Measurements from ENCODE around the gene PSMG1. TPM values are rescaled to one million over a fixed set of nuclear protein-coding genes. Genes with fewer than 3 reads are reported as not detected.
"Not testable (repeated sequence)": the region's sequence is repeated elsewhere in the genome, so short reads cannot be mapped to it uniquely, and the experiment has no call there.

Gene PSMG1
- total RNA-seq, 3 donors from 2014 or later: 66.4 to 95.3 (median 88.8) TPM

DNA sequence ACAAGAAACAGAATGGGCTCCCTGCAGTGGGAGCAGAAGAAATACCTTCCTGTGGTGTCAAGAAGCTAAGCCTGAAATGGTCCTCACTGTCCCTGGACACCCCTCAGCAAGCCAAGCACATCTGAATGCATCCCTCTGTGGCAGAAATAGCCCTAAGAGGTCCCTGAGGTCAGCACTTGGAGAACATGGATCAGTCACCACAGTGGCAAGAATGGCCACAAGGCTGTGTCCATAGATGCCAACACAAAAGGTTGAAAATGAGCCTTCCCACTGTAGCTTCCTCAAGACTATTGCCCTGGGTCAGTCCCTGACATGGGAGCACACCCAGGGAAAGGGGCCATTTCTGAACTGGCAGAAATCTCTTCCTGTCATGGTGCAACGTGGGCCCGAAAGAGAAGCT is 27.7 kb downstream of the PSMG1 start:
- H3K9me3 Mint-ChIP-seq: no peaks in the 10 kb centered on the region
- H3K4me3 Mint-ChIP-seq: no peak overlapping the region
- H3K4me1 Mint-ChIP-seq (ENCODE audit: low read depth): no peaks in the 10 kb centered on the region
- DNase-seq (no peak), ATAC-seq (no peak)
- peaks cover 3% of the 10 kb centered on the region for H3K27me3 Mint-ChIP-seq (ENCODE audit: low read depth)
- H3K36me3 Mint-ChIP-seq (ENCODE audit: insufficient read depth): no peaks in the 10 kb centered on the region

DNA sequence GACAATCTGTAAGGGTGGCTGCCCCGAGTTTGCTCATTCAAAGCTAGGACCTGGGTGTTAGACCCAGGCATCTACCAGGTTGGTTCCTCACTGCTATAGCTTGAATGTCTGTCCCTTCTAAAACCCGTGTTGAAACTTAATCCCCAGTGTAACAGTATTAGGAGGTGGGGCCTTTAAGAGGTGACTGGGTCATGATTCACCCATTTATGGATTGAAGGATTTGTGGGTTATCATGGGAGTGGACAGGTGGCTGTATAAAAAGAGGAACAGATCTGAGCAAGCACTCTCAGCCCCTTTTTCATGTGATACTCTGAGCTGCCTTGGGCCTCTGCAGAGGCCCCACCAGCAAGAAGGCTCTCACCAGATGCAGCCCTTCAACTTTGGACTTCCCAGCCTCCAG is 29.4 kb downstream of the PSMG1 start:
- Mint-ChIP-seq H3K36me3 (ENCODE audit: insufficient read depth) (no peaks in the 10 kb centered on the region), H3K4me1 (ENCODE audit: low read depth) (no peaks in the 10 kb centered on the region), H3K4me3 (no peak overlapping the region), H3K9me3 (no peaks in the 10 kb centered on the region), H3K27me3 (ENCODE audit: low read depth) (peaks cover 5% of the 10 kb centered on the region)
- DNase-seq (no peak), ATAC-seq (no peak)

DNA sequence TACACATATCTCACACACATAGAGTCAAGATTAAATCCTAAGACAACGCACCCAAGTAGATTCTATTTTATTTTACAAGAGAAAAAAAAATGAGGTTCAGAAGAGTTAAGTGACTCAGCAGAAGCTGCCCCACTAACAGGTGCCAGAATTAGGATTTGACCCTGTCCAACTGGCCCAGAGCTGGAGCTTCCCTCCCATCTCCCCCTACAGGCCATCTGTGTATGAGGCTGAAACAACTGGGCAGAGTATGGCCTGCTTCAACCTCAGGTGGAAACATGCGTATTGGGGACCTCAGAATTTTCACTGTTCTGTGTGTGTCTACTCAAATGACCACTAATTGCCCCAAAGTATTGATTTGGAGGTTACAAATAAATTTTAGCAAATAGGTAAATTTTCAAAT is 29.9 kb downstream of the PSMG1 start:
- no peaks in the 10 kb centered on the region for H3K4me1 Mint-ChIP-seq (ENCODE audit: low read depth)
- no peak overlapping the region for H3K4me3 Mint-ChIP-seq
- H3K27me3 Mint-ChIP-seq (ENCODE audit: low read depth): peaks cover 5% of the 10 kb centered on the region
- H3K9me3 Mint-ChIP-seq: no peaks in the 10 kb centered on the region
- no peak for ATAC-seq
- DNase-seq: no peak
- no peaks in the 10 kb centered on the region for H3K36me3 Mint-ChIP-seq (ENCODE audit: insufficient read depth)

DNA sequence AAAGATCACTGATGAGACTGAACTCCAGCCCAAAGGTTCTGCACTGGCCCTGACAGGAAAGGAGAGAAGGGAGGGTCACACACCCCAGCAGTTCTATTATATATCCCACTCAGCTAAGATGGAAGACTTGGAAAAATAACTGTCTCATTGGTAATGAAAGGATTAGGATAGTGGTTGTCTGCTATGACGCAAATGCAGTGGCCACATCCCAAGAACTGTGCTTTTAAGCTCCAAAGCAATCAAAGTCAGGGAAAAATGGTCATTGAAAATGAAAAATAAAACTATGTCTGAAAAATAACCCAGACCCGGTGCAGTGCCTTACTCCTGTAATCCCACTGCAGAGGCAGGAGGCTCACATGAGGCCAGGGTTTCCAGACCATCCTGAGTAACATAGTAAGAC is 31.0 kb downstream of the PSMG1 start:
- no peaks in the 10 kb centered on the region for H3K4me1 Mint-ChIP-seq (ENCODE audit: low read depth)
- H3K27me3 Mint-ChIP-seq (ENCODE audit: low read depth): peaks cover 5% of the 10 kb centered on the region
- no peak overlapping the region for H3K4me3 Mint-ChIP-seq
- no peak for ATAC-seq
- DNase-seq: no peak
- no peaks in the 10 kb centered on the region for H3K36me3 Mint-ChIP-seq (ENCODE audit: insufficient read depth)
- no peaks in the 10 kb centered on the region for H3K9me3 Mint-ChIP-seq

DNA sequence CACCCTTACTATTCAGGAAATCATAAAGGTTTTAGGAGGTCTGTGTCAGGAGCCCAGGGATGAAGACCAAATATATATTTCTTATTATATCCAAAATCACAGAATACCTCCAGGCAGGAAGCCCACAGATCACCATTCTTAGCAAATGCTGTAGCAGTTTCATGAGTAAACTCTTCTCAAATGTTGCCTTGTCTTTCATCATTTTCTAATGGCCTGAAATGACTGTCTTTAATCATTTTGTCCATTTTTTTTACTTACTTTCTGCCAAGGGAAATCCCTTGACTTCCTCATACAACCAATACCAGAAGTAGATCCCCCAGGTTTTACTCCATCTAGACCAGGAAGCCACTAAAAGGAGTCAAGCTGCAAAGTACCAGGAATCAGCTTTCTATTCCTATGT is 32.4 kb downstream of the PSMG1 start:
- peaks cover 2% of the 10 kb centered on the region for H3K27me3 Mint-ChIP-seq (ENCODE audit: low read depth)
- H3K4me1 Mint-ChIP-seq (ENCODE audit: low read depth): no peaks in the 10 kb centered on the region
- no peak overlapping the region for H3K4me3 Mint-ChIP-seq
- DNase-seq (no peak), ATAC-seq (no peak)
- H3K9me3 Mint-ChIP-seq: no peaks in the 10 kb centered on the region
- H3K36me3 Mint-ChIP-seq (ENCODE audit: insufficient read depth): no peaks in the 10 kb centered on the region

DNA sequence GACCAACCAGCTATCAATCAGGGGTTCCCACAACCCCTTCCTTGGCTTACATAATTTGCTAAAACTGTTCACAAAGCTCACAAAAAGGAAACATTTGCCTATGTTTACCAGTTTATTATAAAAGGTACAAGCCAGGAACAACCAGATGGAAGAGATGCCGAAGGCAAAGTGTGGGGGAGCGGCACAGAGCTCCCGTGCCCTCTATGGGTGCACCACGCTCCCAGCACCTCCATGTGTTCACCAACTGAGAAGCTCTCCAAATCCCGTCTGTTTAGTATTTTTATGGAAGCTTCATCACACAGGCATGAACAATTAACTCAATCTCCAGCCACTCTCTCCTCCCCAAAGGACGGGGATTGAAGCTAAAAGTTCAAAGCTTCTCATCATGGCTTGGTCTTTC is 32.9 kb downstream of the PSMG1 start:
- H3K9me3 Mint-ChIP-seq: peaks cover under 1% of the 10 kb centered on the region
- no peak overlapping the region for H3K4me3 Mint-ChIP-seq
- no peaks in the 10 kb centered on the region for H3K36me3 Mint-ChIP-seq (ENCODE audit: insufficient read depth)
- peaks cover 2% of the 10 kb centered on the region for H3K27me3 Mint-ChIP-seq (ENCODE audit: low read depth)
- no peaks in the 10 kb centered on the region for H3K4me1 Mint-ChIP-seq (ENCODE audit: low read depth)
- no peak for DNase-seq
- ATAC-seq: no peak

DNA sequence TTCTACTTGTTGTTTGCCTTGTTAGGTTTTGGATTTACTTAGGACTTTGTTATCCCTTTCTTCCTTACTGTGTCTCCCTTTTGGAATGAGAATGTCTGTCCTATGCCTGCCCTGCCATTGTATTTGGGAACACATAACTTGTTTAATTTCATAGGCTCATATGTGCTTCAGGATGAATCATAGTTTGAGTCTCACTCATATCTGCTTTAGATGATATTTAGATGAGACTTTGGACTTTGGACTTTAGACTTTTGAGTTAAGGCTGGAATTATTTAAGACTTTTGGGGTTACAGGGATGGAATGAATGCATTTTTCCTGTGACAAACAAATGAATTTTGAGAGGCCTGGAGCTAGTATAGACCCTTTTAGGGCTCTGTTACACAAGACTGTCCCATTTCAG is 33.4 kb downstream of the PSMG1 start:
- Mint-ChIP-seq H3K36me3 (ENCODE audit: insufficient read depth) (no peaks in the 10 kb centered on the region), H3K27me3 (ENCODE audit: low read depth) (peaks cover 2% of the 10 kb centered on the region), H3K4me3 (no peak overlapping the region), H3K9me3 (peaks cover 5% of the 10 kb centered on the region), H3K4me1 (ENCODE audit: low read depth) (no peaks in the 10 kb centered on the region)
- DNase-seq (no peak), ATAC-seq (no peak)

DNA sequence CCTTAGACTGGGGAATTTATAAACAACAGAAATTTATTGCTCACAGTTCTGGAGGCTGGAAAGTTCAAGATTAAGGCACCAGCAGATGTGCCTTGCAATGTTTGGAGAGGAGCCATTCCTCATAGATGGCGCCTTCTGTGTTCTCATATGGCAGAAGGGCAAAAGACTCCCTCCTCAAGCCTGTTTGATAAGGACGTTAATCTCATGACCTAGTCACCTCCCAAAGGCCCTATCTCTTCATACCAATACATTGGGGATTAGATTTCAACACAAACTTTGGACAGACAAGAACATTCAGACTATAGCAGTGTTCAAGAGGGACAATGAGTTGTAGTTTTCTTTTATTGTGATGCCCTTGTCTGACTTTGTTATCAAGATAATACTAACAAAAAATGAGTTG is 34.3 kb downstream of the PSMG1 start:
- H3K27me3 Mint-ChIP-seq (ENCODE audit: low read depth): peaks cover 2% of the 10 kb centered on the region
- H3K9me3 Mint-ChIP-seq: peaks cover 6% of the 10 kb centered on the region
- H3K4me1 Mint-ChIP-seq (ENCODE audit: low read depth): no peaks in the 10 kb centered on the region
- no peaks in the 10 kb centered on the region for H3K36me3 Mint-ChIP-seq (ENCODE audit: insufficient read depth)
- H3K4me3 Mint-ChIP-seq: no peak overlapping the region
- ATAC-seq (no peak), DNase-seq (no peak)

DNA sequence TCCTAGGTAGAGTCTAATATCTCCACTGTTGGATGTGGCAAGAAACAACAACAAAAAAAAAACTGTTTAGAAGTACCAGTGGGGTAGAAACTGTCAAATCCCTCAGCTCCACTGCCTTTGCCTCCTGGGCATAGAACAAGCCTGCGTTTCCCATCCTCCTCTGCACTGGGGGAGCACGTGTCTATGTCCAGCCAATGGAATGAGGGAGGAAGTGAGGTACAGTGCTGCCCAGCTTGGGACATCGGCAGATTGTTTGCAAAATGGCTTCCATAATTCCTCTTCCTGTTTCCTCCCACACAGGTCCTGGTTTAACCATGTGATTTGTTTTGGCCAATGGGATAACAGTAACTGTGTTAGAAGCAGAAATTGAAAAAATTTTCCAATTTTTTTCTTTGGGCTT is 39.1 kb downstream of the PSMG1 start:
- no peak for DNase-seq
- H3K4me1 Mint-ChIP-seq (ENCODE audit: low read depth): no peaks in the 10 kb centered on the region
- no peaks in the 10 kb centered on the region for H3K36me3 Mint-ChIP-seq (ENCODE audit: insufficient read depth)
- H3K27me3 Mint-ChIP-seq (ENCODE audit: low read depth): peaks cover 2% of the 10 kb centered on the region
- no peak for ATAC-seq
- H3K9me3 Mint-ChIP-seq: peaks cover 6% of the 10 kb centered on the region
- no peak overlapping the region for H3K4me3 Mint-ChIP-seq

DNA sequence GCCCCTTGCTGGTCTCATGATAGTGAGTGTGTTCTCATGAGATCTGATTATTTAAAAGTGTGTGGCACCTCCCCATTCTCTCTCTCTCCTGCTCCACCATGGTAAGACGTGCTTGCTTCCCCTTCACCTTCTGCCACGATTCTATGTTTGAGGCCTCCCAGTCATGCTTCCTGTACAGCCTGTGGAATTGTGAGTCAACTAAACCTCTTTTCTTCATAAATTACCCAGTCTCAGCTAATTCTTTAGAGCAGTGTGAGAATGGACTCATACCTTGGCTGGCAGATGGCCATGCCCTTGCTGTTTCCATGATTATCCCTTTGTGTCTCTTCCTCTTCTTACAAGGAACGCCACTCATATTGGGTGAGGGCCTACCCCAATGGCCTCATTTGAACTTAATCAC is 40.3 kb downstream of the PSMG1 start:
- Mint-ChIP-seq H3K4me1 (ENCODE audit: low read depth) (no peaks in the 10 kb centered on the region), H3K27me3 (ENCODE audit: low read depth) (peaks cover 2% of the 10 kb centered on the region), H3K36me3 (ENCODE audit: insufficient read depth) (no peaks in the 10 kb centered on the region), H3K4me3 (no peak overlapping the region), H3K9me3 (peaks cover 6% of the 10 kb centered on the region)
- DNase-seq (no peak), ATAC-seq (no peak)

DNA sequence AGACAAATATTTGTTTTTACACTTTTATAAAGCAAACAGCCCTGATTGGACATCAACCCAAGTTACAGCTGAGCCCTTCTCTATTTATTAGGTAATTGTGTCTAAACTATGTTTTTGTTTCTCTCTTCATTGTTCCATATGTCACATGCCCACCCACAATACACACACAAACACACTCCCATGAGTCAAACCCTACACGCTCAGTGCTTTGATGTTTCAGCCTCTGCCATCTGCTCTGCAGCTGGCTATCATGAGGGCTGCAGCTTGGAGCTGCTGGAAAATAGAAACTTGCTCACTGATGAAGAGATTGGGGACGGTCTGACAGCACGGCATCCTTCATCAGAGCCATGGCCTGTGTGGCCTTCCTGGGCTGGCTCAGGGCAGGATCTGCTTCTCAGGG is 41.7 kb downstream of the PSMG1 start:
- peaks cover 2% of the 10 kb centered on the region for H3K27me3 Mint-ChIP-seq (ENCODE audit: low read depth)
- no peaks in the 10 kb centered on the region for H3K36me3 Mint-ChIP-seq (ENCODE audit: insufficient read depth)
- ATAC-seq (no peak), DNase-seq (no peak)
- H3K4me3 Mint-ChIP-seq: no peak overlapping the region
- peaks cover 6% of the 10 kb centered on the region for H3K9me3 Mint-ChIP-seq
- no peaks in the 10 kb centered on the region for H3K4me1 Mint-ChIP-seq (ENCODE audit: low read depth)

DNA sequence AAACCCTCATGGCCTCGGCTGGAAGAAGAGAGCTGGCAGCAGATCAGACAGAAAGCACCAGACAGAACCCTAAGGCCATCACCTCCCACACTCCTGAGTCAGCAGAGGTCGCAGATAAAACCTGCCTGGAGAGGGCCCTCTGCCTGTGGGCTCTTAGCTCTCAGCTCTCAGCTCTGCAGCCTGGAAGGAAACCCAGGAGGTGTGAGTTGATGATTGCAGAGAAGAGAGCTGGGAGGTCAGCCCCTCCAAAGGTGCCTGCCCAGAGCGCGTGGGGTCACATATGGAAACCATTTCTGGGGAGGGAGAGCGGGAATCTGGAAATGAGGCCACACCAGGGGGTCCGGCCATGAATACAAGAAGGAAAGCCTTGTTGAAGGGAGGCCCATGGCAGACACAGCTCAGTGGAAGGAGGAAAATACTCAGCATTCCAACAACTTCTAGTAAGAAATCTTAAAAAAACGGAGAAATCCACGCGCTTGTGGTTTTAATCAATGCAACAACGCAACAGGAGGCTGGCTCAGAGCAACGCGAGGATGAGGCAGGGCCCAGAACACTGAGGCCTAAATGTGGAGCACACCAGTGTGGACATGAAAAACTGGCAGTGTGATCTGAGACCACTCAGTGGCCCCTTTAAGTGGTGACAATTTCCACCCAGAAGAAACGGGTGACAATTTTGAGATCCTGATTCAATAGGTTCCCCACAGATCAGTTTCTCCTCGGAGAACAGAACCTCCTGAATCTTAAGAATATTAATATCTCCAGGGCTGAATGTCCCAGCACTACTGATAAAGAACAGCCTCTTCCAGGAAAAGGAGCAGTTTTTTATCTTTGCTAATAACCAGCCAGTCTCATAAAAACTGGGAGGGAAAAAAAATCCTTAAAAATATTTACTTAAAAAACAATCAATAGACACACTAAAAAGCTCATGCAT is 45.7 kb downstream of the PSMG1 start:
- Mint-ChIP-seq H3K36me3 (ENCODE audit: insufficient read depth) (no peaks in the 10 kb centered on the region), H3K4me3 (no peak overlapping the region), H3K27me3 (ENCODE audit: low read depth) (peaks cover 2% of the 10 kb centered on the region), H3K4me1 (ENCODE audit: low read depth) (no peaks in the 10 kb centered on the region), H3K9me3 (no peaks in the 10 kb centered on the region)
- DNase-seq (no peak), ATAC-seq (no peak)

DNA sequence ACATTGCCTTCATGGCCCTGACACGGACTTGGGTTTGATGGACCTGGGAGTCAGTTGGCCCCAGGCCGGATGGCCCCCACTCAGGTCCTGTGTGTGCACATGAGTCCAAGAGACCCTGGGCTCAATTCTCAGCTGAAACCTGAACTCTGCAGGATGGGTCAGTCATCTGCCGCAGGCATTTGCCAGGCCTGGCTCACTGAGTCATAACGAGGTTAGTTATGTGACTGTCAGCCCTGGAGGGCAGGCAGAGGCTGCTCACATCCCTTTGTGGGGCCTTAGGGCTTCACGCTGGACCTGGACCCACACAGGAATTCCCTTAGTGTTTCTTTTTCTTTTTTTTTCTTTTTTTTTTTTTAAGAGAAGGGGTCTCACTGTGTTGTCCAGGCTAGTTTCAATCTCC is 46.5 kb downstream of the PSMG1 start:
- no peak for ATAC-seq
- Mint-ChIP-seq H3K4me1 (ENCODE audit: low read depth) (no peaks in the 10 kb centered on the region), H3K27me3 (ENCODE audit: low read depth) (peaks cover 2% of the 10 kb centered on the region), H3K4me3 (no peak overlapping the region), H3K36me3 (ENCODE audit: insufficient read depth) (no peaks in the 10 kb centered on the region), H3K9me3 (no peaks in the 10 kb centered on the region)
- DNase-seq: no peak

DNA sequence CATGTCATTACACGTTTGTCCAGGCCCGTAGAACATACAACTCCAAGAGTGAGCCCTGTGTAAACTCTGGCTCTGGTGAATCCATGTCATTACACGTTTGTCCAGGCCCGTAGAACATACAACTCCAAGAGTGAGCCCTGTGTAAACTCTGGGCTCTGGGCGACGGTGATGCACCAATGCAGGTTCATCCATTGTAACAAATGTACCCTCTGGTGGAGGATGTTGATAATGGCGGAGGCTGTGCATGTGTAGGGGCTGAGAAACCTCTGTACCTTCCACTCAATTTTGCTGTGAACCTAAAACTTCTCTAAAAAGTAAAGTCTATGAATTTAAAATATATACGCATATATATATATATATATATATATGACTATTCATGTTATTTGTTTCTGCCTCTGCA is 47.1 kb downstream of the PSMG1 start:
- ATAC-seq; H3K9me3 Mint-ChIP-seq; H3K27me3 Mint-ChIP-seq (ENCODE audit: low read depth); H3K4me1 Mint-ChIP-seq (ENCODE audit: low read depth); H3K4me3 Mint-ChIP-seq; DNase-seq; H3K36me3 Mint-ChIP-seq (ENCODE audit: insufficient read depth): not testable (repeated sequence)

DNA sequence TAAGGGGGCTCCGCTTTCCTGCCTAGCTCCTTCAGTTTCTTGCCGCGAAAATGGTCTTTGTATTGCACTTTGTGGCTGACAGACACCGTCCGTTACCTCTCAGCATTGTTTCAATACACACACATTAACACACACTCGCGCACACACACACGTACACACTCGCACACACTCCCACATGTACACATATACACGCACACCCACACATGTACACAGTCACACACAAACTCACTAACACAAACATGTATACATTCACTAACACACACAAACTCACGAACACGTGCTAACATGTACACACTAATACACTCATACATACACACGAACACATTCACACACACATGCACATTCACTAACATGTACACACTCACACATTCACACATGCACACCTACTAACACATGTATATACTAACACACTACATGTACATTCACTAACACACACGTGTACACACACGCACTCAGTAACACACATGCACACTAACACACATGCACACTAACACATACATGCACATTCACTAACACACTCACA is 48.9 kb downstream of the PSMG1 start:
- Mint-ChIP-seq H3K36me3 (ENCODE audit: insufficient read depth) (no peaks in the 10 kb centered on the region), H3K4me3 (no peak overlapping the region), H3K27me3 (ENCODE audit: low read depth) (peaks cover 4% of the 10 kb centered on the region), H3K9me3 (peaks cover 4% of the 10 kb centered on the region), H3K4me1 (ENCODE audit: low read depth) (no peaks in the 10 kb centered on the region)
- no peak for DNase-seq
- ATAC-seq: no peak

Measured in activated T-cell treated with anti-CD3 and anti-CD28 coated beads, Interleukin-2, amount 50 U/mL, for 4 hours (primary cell).